Measurements from ENCODE around the gene VARS2. TPM values are rescaled to one million over a fixed set of nuclear protein-coding genes. Genes with fewer than 3 reads are reported as not detected.

VARS2 gene
- total RNA-seq, 6 experiments from 2014 or later = 15.3 to 18.4 (median 16.9) TPM

DNA sequence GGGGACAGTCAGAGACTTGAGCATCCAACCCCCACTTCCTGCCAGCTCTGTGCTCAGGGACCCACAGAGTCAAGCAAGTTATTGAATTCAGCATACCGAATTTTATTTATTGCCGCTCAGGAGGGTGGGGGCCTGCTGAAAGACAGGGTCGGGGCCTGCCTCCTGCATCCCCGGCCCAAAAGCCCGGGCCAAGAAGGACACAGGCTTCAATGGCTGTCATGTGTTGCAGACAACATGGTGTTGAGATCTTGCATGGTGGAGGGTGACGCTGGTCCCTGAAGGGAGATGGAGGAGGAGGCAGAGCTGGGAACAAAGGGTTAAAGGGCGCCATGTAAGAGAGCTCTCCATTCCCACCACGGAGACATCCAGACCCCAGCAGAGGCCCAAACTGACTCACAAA is 17.2 kb downstream of the VARS2 start:
- Mint-ChIP-seq H3K36me3 (ENCODE audit: low read depth) (peaks cover 21% of the 10 kb centered on the region), H3K27ac (no peak overlapping the region)

DNA sequence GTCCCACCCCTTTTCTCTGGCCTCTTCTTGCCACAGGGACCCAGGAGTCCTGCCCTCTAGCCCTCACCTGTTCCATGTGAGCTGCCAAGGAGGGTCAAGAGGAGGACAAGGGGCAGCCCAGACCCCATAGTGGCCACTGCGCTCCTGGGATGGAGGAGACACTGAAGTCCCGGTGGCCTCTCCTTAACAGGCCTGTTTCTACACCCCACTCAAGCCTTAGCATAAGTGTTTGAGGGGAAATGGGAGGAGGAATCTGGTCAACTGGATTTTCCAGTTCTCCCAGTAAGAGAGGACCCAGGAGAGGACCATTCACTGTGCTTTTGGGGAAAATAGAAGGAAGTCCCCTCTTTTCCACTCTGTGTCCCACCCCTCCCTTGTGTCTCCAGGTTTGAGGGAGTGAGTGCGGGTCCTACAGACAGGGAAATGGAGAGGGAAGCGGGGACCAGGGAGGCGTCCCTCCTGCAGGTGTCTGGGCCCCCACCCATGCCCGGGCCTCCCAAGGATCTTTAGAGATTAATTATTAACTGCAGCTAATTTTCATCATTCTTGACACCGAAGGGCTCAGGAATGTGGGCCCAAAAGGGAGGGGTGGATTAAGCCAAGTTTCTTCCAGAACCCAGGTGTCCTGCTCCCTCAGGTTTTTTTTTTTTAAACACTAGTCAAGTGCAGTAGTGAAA is 18.1 kb downstream of the VARS2 start, which contains the start of gene SFTA2:
TSS of gene SFTA2 (minus strand) at position 202 of the 677 bp plus-strand sequence. CDS start at position 128, 74 bp downstream.
- DNase-seq = no peak
- Mint-ChIP-seq H3K4me3 (no peak within 1 kb of the TSS), H3K9me3 (peaks cover 12% of the 10 kb centered on the region), H3K36me3 (ENCODE audit: low read depth) (peaks cover 21% of the 10 kb centered on the region), H3K4me1 (ENCODE audit: low read depth) (no peaks in the 10 kb centered on the region), H3K27me3 (ENCODE audit: insufficient read depth) (peaks cover 24% of the 10 kb centered on the region), H3K27ac (no peak within 1 kb of the TSS)
- TF ChIP-seq, protein P1, sequence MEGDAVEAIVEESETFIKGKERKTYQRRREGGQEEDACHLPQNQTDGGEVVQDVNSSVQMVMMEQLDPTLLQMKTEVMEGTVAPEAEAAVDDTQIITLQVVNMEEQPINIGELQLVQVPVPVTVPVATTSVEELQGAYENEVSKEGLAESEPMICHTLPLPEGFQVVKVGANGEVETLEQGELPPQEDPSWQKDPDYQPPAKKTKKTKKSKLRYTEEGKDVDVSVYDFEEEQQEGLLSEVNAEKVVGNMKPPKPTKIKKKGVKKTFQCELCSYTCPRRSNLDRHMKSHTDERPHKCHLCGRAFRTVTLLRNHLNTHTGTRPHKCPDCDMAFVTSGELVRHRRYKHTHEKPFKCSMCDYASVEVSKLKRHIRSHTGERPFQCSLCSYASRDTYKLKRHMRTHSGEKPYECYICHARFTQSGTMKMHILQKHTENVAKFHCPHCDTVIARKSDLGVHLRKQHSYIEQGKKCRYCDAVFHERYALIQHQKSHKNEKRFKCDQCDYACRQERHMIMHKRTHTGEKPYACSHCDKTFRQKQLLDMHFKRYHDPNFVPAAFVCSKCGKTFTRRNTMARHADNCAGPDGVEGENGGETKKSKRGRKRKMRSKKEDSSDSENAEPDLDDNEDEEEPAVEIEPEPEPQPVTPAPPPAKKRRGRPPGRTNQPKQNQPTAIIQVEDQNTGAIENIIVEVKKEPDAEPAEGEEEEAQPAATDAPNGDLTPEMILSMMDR (IDR thresholded peaks at IDR 0.05) = no peak

More for the DNA sequence above, 17.2 kb downstream of the VARS2 start:
- Mint-ChIP-seq H3K4me1 (ENCODE audit: low read depth) (peaks cover 8% of the 10 kb centered on the region), H3K4me3 (no peak overlapping the region), H3K9me3 (peaks cover 12% of the 10 kb centered on the region), H3K27me3 (ENCODE audit: insufficient read depth) (peaks cover 16% of the 10 kb centered on the region)
- TF ChIP-seq, protein P1 (IDR thresholded peaks at IDR 0.05) = no peak
- DNase-seq = no peak

DNA sequence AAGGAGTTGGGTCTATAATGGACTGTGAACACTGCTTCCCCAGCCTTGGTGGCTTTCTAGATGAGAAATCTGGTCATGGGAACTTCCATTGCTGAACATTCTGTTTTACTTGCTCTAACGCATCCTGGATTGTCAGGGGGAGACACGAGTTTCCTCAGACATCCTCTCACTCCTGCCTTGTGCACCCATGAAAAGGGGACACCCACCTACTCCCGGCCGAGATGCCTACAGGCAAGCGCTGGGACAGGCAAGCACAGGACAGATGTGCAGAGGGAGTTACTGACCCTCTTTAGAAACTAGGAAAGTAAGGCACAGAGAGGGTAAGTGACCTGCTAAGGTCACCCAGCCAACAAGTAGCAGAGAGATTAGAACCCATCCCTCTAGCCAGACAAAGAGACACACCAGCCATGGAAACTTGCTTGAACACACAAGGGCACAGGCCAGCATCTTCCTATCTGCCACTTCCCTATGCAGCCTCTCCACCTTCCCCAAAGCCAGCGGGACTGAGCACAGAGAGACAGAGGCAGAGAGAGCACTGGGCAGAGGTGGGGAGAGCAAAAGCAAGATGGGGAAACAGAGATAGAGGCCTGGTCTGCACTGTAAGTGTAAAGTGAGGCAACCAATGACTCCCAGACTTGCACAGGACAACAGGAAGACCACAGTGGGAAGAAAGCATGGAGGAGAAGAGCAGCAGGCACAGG is 18.8 kb downstream of the VARS2 start:
- no peak overlapping the region for H3K4me3 Mint-ChIP-seq
- DNase-seq = no peak
- H3K27me3 Mint-ChIP-seq (ENCODE audit: insufficient read depth) = peaks cover 26% of the 10 kb centered on the region
- no peaks in the 10 kb centered on the region for H3K4me1 Mint-ChIP-seq (ENCODE audit: low read depth)
- TF ChIP-seq, protein P1 (IDR thresholded peaks at IDR 0.05) = no peak
- no peak overlapping the region for H3K27ac Mint-ChIP-seq
- peaks cover 12% of the 10 kb centered on the region for H3K9me3 Mint-ChIP-seq
- peaks cover 17% of the 10 kb centered on the region for H3K36me3 Mint-ChIP-seq (ENCODE audit: low read depth)

DNA sequence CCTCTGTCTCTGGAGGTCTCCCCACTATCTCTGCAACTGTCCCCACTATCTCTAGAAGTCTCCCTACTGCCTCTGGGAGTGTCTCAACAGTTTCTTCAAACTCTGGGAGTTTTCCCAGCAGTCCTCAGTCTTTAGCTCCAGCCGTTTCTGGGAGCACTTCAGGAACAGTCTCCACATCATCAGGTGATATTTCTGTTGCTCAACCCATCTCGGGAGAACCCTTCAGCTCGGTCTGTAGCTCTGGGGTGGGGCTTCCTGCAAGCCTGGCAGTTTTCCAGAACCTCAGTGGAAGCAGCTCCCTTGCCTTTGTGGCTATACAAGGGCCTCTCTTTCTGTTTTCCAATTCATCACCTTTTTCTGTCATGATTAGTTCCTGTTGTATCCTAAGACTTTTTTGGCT is 21.0 kb downstream of the VARS2 start:
- DNase-seq = no peak
- Mint-ChIP-seq H3K9me3 (no peaks in the 10 kb centered on the region), H3K27me3 (ENCODE audit: insufficient read depth) (peaks cover 32% of the 10 kb centered on the region), H3K4me3 (no peak overlapping the region), H3K36me3 (ENCODE audit: low read depth) (no peaks in the 10 kb centered on the region), H3K27ac (no peak overlapping the region), H3K4me1 (ENCODE audit: low read depth) (no peaks in the 10 kb centered on the region)
- TF ChIP-seq, protein P1 (IDR thresholded peaks at IDR 0.05) = no peak

DNA sequence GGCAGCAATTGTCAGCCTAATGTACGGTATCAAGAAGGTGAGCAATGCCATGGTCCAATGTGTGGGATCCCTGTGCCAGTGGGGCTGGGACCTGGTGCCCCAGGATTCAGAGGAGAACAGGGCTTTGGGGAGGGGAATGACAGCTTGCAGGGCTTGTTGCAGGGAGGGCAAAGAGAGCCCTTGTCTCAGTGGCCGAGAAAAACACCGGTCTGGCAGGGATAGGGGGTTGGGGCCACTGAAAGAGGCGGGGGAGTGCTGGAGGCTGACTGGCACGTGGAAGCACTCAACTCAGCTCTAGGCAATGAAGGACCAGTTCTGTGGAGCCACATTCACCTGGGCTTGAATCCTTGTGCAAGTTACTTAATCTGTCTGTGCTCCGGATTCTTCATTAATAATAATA is 23.2 kb downstream of the VARS2 start:
- no peaks in the 10 kb centered on the region for H3K36me3 Mint-ChIP-seq (ENCODE audit: low read depth)
- no peaks in the 10 kb centered on the region for H3K9me3 Mint-ChIP-seq
- H3K27me3 Mint-ChIP-seq (ENCODE audit: insufficient read depth) = peaks cover 36% of the 10 kb centered on the region
- H3K27ac Mint-ChIP-seq = no peak overlapping the region
- peaks cover 5% of the 10 kb centered on the region for H3K4me1 Mint-ChIP-seq (ENCODE audit: low read depth)
- TF ChIP-seq, protein P1 (IDR thresholded peaks at IDR 0.05) = no peak
- no peak overlapping the region for H3K4me3 Mint-ChIP-seq
- no peak for DNase-seq

Measured in HFFc6 (cell line).